Posterior cingulate gyrus (tissue), 11 donors: Measurements from ENCODE around the gene IQGAP3.

Experiments used
- DNase-seq, 10 donors: peaks; one replicate each; pipeline versions ENCODE4 v3.0.0 to v3.0.0-alpha.2; 2020 to 2021; ENCODE audit warnings: mixed read lengths in 3 of 10
- intact Hi-C: fragments of 100-400 bp; cut with DNase I; formaldehyde crosslinking; loops from one replicate; pipeline ENCODE4 v1.15.1; 2023

IQGAP3 gene

DNA sequence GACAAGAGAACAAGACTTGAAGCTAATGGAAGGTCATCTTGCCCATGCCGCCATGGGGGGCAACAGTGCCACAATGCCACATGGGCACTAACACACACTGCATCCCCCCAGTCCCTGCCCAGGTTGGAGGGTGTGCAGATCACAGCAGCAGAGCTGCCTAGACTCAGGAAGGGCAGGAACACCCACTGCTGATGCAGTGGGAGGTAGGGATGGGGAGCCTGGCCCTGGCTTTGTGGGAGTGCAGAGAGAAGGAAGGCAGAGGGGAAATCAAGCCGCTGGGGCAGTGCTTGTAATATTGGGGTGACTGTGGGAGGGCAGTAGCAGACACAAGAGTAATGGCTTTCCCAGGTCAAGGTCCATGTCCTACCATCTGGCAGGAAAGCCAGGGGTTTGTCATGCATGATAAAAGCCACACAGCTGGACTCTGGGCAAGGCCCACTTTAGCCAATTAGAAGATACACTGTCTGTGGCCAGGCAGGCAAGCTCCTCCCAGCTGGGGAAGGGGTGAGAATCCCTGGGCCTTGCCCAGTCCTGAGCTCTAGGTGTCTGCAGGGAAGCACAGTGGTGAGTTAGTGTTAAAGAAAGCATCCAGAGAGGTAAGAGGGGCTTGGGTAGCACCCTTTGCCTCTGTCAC, 46.4 kb downstream of the IQGAP3 start:
- intact Hi-C loops = no loop called here
- DNase-seq = no peak

DNA sequence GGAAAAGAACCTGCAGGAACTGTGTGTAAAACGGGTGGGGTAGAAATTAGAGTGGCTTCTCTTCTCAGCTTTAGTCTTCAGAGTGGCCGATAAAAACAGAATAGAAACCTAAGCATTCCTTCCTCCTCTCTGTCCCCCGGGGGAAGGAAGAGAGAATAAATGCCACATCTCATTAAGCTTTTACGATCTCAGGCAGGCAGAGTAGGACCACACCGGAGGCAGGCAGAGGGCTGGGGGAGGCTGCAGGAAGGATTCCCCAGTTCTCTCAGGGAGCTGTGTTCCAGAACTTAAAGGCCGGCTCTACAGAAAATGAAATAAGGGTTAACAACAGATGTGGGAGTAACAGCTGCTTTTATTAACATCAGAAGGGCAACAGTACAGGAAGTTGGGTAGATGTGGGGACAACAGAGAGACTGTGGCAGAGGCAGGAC, 47.3 kb downstream of the IQGAP3 start:
- DNase-seq = no peak
- intact Hi-C loops = no loop called here

- no peak for DNase-seq
- intact Hi-C loops = no loop called here
These were observed 47.9 kb downstream of the IQGAP3 start for GRCh38 chr1:156524481-156524869.

- intact Hi-C loops = no loop called here
- no peak for DNase-seq
These were observed 48.4 kb downstream of the IQGAP3 start for GRCh38 chr1:156523801-156524480.

GRCh38 chr1:156522443-156522970, 49.9 kb downstream of the IQGAP3 start:
- no peak for DNase-seq
- intact Hi-C loops = no loop called here

DNA sequence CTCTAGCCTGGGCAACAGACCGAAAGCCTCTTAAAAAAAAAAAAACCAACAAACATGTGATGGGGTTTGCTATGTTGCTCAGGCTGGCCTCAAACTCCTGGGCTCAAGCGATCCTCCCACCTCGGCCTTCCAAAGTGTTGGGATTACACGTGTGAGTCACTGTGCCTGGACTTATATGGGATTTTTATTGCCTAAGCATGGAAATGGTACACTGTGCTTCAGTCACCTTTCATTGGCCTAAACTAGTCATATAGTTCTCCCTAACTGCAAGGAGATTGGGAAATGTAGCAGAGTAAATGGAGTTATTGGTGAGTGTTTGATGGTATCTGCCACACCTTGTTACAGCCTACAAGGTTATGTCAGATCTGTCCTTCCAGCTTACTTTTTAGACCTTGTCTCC, 54.6 kb downstream of the IQGAP3 start:
- DNase-seq = no peak
- intact Hi-C loops = no loop called here

DNA sequence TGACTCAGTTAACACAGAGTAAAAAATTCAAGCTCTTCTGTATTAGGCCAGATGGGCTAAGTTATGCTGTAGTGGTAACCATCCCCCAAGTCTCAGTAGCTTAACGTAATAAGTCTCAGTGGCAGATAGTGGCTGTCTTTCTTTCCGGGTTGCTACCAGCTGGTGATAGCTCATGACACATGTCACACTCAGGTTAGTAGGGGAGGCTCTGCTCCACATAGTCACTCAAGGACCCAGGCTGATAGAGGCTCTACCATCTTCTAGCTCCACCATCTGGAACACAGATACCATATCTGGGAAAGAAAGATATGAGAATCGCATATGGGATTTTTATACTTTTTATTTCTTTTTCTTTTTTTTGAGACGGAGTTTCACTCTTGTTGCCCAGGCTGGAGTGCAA, 55.5 kb downstream of the IQGAP3 start:
- intact Hi-C loops = no loop called here

DNA sequence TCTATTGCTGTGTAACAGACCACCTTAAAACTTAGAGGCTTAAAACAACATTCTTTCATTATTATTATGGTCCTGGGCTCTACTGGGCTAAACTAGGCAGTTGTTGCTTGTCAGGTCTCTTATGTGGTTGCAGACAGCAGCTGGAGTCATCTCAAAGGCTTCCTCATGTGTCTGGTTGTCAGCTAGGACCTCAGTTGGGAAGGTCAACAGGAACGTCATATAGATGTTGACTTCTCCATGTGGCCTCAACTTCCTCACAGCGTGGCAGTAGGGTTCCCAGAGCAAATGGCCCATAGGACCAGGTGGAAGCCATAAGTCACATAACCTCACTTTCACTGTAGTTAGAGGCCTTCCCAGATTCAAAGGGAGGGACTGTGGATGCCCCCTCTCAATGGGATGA, 56.4 kb downstream of the IQGAP3 start:
- intact Hi-C loops = no loop called here
- DNase-seq = no peak

More for the DNA sequence above, 55.5 kb downstream of the IQGAP3 start:
- no peak for DNase-seq

DNA sequence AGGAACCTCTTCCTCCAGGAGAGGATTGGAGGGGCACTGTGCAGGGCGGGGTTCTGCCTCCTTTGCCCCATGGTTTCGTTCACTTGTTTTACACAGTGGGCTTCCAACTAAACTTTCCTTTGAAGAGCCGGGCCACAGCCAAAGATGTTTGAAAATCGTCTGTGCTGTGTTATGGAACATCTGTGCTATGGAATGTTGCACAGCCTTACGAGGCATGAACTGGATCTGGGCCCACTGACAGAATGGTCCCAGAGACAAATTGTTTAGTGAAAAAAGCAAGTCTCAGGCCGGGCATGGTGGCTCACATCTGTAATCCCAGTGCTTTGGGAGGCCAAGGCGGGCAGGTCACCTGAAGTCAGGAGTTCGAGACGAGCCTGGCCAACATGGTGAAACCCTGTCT, 59.2 kb downstream of the IQGAP3 start:
- intact Hi-C loops = loop anchor here (5.0 kb wide), 1 partner anchor 59 kb away; the partner anchor contains the start of gene IQGAP3
- DNase-seq = no peak

DNA sequence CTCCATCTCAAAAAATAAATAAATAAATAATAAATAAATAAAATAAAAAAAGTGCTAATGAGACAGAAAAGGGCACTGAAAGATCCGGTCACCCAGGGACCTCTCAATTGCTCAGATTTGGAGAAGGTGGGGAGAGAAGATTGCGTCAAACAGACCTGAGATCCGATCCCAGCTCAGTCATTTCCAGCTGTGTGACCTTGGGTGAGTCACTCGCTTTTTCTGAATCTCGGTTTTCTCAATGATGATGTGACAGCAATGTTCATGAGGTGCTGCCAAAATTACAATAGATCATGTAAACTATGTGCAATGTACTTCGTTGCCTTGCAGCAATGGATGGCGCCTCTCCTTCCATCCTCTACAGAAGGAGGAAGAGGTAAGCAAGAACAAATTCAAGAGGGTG, 60.7 kb downstream of the IQGAP3 start:
- no peak for DNase-seq
- intact Hi-C loops = loop anchor here (5.0 kb wide), 1 partner anchor 61 kb away; the partner anchor contains the start of gene IQGAP3

DNA sequence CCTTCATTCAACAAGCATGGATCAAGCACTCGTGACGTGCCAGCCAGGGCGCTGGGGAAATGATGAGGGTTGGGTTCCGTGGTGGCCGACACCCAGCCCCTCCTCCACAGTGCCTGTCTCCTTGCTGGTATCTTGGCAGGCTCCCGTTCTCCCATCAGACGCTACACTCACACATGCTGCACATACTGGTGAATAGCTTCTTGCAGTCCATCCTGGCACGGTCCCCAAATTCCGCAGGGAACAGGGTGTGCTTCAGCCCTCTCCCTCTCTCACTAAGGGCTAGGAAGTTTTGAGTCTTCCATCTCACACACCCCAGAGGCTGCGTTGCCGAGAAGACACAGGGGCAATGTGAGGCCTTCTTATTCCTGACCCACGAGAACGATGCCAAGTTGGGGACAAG, 61.7 kb downstream of the IQGAP3 start:
- DNase-seq = peak; percentile 71 to 97 (median 84)
- intact Hi-C loops = loop anchor here (5.0 kb wide), 1 partner anchor 62 kb away; the partner anchor contains the start of gene IQGAP3

DNA sequence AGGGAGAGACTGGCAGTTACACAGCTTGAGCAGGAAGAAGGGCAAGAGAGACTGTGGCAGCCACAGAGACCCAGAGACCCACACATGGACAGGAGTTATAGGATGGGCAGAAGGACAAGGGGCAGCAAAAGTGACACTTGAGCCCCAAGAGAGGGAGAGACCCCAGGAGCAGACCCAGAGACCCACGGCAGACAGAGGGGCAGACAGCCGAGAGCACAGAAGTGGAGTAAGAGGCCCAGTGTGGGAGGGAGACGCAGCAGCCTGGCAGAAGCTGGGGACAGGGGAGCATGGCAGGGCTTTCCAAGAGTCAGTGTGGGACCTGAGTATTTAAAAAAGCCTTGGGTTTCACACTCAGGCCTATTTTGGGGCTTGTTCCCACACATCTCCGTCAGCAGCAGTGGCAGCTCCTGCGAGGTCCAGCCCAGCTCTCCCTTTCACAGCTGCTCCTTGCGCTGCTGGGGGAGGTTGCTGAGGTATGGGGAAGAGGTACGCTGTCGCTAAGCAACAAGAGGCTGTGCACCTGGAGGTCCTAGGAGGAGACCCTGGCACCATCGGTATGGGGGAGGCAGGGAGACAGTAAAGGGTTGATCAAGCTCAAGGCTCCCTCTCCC, 62.8 kb downstream of the IQGAP3 start:
- peak in 6 of 10 donors; percentile 55 to 94 (median 78) for DNase-seq
- intact Hi-C loops = loop anchor here (5.0 kb wide), 2 partner anchors 63 to 83 kb away; partner anchors contain the start of genes IQGAP3 and NAXE

GRCh38 chr1:156508955-156509234, 63.5 kb downstream of the IQGAP3 start:
- intact Hi-C loops = loop anchor here (5.0 kb wide), 1 partner anchor 83 kb away; the partner anchor contains the start of gene NAXE
- no peak for DNase-seq

DNA sequence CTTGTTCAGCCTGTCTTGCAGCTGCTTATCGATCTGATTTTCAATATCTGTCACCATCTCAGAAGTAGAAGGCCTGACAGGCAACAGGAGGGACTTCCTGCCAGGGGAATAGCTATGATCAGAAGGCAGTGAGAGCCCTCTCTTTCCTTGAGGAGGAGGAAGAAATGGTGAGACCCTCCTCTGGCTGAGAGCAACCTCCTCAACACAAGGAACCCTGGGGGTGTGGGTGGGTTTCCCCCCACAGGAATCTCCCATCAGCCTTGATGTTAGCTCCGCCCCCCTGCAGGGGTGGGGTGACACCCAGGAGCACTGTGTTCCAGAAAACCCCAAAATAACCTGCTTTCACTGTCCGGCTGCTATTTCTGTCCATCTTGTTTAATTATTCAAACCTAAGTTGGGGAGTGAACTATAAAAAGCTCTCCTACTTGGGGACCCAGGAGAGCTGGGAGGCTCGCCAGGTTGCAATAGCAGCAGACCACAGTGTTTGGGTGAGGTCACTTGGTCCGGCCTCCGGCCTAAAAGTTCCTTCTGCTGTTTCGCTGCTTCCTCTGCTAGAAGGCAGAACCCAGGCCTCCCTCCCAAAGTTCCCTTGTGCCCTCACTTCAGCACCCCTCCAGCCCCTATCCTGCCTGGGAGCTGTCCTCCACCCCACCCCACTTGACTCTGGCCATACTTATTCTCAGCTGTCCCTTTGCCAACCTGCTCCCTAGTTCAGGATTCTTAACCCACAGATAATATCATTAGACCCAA, 64.0 kb downstream of the IQGAP3 start:
- intact Hi-C loops = loop anchor here (5.0 kb wide), 1 partner anchor 84 kb away; the partner anchor contains the start of gene NAXE
- DNase-seq = peak in 1 of 10 donors; percentile 90

DNA sequence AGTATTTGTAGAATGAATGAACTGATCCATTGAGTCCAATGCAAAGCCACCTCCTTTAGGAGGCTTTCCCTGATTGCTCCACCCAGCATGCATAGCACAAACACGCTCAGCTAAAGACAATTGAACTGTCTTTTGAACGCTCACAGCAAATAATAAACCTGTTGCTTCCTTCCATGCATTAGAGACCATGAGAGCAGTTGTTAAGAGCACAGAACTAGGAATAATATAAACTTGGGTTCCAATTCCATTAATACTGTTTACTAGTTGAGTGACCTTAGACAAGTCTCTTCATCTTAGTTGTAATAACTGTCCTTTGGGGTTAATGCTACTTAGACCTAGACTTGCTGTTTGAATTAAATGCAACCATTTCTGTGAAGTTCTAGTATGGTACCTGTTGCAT, 65.9 kb downstream of the IQGAP3 start:
- no peak for DNase-seq
- intact Hi-C loops = loop anchor here (5.0 kb wide), 1 partner anchor 86 kb away; the partner anchor contains the start of gene NAXE

DNA sequence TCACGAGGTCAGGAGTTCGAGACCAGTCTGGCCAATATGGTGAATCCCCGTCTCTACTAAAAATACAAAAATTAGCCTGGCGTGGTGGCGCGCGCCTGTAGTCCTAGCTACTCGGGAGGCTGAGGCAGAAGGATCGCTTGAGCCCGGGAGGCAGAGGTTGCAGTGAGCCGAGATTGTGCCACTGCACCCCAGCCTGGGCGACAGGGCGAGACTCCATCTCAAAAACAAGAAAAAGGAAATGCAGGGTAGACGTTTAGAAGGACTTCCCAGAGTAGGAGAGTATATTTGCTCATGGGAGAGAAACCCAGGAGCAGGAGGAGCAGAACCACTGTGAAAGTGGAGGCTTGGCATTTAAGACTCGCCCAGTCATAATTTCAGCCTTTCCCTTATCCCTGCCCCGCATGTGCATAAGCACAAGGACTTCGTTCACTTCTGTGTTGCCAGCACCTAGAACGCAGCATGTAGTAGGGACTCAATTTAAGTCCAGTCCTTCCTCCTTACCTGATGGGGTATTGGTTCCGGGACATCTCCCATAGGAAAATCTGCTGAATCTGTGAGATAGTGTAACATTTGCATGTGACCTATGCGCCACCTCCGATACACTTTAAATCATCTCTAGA, 66.6 kb downstream of the IQGAP3 start:
- intact Hi-C loops = loop anchor here (5.0 kb wide), 1 partner anchor 87 kb away; the partner anchor contains the start of gene NAXE
- DNase-seq = no peak

- peak; percentile 97 to 100 (median 98) for DNase-seq
- intact Hi-C loops = loop anchor here (5.0 kb wide), 1 partner anchor 87 kb away; the partner anchor contains the start of gene NAXE
These were observed 67.3 kb downstream of the IQGAP3 start for GRCh38 chr1:156504821-156505678.

GRCh38 chr1:156504438-156504813, 67.9 kb downstream of the IQGAP3 start:
- intact Hi-C loops = no loop called here
- no peak for DNase-seq
